ENCODE results near the gene TENM4.

The TENM4 gene

GRCh38 chr11:79447038-79447786 is 6.4 kb upstream of the TENM4 start:
- no peak for DNase-seq

- no peak for DNase-seq
Observed at GRCh38 chr11:79444923-79445322, 4.1 kb upstream of the TENM4 start.

DNA sequence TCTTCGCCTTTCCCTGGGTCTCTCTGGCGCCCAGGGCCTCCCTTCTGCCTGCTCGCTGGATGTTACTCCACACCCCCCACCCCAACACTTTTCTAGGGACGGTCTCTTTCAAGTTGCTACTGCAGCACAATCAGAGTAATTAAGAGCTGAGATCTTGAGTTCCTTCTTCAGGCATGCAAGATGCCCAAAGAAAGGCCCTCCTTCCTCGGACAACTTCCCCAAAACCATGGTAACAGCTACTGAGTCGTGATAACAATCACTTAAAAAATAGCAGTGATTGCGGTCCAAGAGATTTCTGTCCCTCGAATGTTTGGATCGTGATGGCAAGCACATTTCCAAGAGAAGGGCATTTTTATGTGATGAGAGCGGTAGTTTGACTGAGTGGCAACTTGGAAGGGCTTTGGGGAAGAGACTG is 638 bp upstream of the TENM4 start:
- no peak for DNase-seq

GRCh38 chr11:79439886-79440570 is 802 bp downstream of the TENM4 start:
- peak; percentile 67 for DNase-seq

DNA sequence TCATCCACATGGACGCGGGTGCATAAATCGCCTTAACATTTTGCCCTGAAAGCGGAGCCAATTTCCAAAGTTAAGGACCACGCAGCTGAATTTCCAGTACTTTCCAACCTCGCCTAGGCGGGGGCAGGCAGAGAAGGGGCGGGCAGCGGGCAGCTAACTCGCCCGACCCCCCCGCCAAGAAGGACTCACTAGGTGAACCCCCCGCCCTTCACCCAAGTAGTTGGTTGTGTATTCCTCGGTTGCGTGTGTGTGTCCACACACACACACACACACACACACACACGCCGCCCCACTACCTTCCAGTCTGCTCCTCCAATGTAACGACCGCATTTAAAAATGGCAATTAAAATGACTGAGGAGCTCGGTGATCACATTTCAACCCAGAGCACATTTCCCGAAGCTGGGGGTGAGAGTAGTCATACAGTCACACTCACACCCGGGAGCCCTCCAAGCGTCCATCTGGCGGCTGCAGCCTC is 1.4 kb downstream of the TENM4 start:
- peak; percentile 36 for DNase-seq

DNA sequence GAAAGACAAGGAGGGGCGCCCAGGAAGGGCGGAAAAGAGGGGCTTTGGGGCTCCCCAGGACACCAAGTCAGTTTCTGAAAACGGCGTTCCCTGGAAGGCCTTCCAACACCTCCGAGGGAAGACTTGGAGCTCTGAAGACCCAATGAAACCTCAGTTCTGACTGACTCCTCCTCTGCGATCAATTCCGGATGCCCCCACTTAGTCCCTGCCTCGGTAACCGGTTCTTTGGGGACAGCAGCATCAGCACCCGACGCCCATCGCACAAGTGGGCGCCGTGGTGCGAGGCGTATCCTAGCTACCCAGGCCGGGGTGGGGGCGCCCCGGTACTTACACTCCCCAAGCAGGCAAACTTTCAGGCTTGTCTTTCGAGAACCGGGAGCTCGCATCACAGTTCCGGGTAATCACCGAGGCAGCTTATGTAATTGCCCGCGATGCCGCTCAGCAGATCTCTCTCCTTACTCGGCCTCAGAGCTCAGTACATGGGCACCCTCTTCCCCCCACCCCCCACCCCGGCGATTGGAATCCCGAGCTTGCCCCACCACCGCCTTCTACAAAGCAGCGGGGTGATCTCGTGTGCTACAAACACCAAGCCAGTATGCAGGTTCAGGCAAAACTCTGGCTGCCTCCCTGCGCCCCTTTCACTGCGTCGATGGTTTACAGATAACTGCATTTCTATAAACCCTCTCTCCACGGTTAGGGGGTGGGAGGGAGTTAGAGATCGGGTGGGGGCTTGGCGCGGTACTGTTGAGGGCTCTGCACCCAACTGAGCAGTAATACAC is 2.0 kb downstream of the TENM4 start:
- peak; percentile 33 for DNase-seq

DNA sequence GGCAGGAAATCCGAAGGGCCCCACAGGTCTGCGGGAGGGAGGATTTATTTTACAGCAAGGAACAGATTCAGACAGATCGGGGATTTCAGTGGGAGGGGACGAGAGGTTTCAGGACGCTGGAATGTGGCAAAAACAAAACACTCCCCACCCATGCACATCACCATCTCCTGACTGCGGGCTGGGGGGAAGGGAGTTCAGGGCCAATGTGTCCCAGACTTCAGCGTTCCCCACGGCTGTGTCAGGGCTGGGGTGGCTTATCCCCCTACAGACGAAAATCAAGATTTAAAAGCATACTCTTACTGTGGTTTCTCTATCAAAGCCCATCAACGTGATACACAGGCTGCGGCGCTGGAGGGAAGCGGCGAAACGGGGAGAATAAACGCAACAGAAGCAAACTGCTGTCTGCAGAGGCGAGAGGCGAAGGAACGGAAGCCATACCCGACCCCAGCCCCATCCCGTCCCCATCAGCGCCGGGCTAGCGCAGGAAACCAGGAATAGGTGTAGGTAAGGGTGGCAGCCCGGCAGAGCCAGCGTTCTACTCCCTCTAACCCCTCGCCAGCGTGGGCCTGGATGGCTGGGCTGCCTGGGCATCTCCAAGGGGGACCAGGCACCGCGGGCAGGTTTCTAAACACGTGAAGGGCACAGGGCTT is 2.7 kb downstream of the TENM4 start:
- DNase-seq, result no peak

- peak; percentile 86 for DNase-seq
Observed at GRCh38 chr11:79437278-79437980, 3.4 kb downstream of the TENM4 start.

GRCh38 chr11:79436919-79437277 is 3.9 kb downstream of the TENM4 start:
- DNase-seq, result no peak

DNA sequence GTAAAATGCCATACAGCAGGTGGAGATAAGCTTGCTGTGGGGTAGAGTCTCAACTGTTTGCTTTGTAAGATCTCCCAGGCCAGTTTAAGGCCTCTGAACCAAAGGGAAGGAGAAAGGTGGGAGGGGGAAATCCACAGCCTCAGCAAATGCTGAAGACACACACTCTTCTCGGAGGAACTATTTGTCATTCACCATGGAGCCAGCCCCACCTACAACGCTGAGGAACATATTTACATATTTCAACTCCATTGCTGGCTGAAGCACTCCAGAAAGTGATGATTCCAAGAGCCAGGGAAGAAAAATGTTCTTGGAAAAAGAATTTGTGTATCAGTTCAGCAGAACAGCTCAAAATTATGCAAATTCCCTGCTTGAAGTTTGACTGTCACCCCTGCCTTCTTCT is 6.5 kb downstream of the TENM4 start:
- no peak for DNase-seq

GRCh38 chr11:79432138-79432537 is 8.7 kb downstream of the TENM4 start:
- no peak for DNase-seq

DNA sequence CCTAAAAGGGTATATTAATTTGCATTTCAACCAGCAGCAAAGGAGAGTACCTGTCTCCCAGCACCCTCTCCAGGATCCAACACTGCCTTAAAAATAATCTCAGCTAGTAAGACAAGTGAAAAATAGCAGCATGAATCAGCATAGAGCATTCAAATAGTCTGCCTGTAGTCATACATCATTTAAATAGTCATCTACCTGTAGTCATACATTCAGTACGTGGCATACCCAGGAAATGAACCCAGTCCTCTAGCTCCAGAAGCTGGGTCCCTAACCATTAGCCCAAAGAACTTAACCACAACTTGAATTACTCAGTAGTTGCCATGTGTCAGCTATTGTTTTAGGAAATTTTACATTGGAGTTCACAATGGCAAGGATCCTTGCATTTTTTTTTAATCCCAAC is 9.3 kb downstream of the TENM4 start:
- no peak for DNase-seq

DNA sequence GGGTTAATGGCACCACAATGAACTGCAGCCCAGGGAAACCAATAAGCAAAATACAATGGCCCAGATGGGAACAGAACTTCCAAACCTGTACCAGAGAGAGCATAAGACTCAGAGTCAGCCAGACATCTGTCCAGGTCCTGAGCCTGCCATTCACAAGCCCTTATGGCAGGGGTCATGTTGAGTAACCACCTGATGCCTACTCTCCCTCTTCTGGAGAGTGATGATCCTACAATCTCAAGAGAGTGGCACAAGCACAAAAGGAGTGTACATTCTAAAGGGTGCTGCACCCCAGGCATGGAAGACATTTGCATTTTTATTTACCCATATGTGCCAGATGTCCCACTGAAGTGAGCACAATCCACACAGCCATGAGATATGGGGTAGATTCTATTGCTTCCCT is 10.6 kb downstream of the TENM4 start:
- no peak for DNase-seq

GRCh38 chr11:79428406-79428805 is 12.4 kb downstream of the TENM4 start:
- DNase-seq, result no peak

DNA sequence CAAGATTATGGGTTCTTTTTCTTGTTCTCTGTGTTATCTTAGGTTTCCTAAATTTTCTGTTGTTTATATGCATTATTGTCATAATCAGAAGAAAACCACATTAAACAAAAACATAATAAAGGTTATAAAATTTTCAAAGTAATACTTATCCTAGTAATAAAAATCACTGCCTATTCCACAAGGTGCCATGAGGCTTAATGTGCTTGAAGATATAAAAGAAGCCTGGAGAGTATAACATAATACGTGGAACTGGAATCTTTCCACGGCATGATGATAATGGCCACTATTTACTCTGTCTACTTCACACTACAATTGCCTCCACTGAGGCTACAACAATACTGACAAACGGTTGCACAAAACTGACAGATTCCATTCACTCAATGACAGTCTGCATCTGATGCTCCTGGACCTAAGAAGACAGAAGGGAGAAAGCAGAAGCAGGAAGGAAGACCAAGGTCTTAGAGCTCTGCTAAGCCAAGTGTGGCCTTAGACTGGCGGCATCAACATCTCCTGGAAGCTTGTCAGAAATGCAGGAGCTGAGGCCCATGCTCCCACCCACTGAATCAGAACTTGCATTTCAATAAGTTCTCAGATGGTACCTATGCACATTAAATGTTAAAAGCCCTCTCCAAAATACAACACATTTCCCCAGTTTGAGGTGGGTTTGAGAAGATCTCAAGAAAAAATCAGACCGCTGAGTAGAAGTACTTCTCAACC is 13.1 kb downstream of the TENM4 start:
- no peak for DNase-seq

DNA sequence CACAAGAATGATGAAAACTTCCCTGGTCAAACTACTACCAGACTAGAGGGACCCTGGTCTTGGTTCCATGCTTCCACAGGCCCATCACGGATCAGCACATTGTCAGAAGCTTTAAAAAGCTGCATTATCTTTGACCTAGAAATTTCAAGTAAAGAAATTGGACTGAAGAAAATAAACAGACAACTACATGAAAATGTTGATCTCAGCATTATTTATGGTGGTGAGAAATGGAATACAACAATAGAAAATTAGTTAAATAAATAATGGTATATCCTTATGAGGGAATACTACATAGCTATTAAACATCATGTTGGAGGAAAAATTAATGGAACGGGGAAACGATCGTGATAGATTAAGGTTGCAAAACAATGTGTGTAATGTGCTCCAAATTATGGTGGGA is 13.7 kb downstream of the TENM4 start:
- no peak for DNase-seq

GRCh38 chr11:79425463-79425862 is 15.4 kb downstream of the TENM4 start:
- no peak for DNase-seq

DNA sequence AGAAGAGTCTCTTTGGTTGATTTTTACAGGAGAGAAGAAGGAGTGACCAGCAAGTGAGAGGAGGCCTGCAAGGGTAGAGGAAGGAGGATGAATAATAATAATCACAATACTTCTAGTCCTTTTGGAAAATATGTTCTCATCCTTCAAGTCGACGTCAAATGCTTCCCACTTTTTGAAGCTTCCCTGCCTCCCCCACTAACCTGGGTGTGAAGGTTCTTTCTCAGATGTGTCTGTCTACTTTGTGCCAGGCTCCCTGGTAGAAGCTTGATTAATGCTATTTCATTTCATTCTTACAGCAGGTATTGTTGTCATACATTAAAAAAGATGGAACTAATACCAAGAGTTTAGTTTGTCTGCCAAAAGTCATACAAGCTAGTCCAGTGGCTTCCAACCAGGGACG is 17.1 kb downstream of the TENM4 start:
- no peak for DNase-seq

GRCh38 chr11:79422866-79423265 is 18.0 kb downstream of the TENM4 start:
- no peak for DNase-seq

DNA sequence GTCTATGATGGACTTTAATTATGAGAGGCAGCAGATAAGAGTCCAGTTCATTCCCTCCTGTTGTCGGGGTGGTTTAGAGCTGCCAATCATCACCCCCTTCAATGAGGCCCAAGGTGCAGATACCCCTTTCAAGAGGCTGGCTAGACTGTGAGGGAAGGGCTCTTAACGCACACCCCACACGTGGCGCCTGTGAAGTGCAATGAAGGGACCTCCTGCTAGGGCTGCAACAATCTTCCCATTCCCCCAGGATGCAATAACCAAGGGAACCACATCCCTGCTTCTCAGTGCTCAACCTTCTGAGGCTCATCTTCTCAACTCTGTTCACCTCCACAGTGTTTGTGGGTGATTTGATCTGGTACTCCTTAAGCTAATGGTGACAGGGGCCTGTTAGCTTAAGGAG is 19.0 kb downstream of the TENM4 start:
- DNase-seq, result no peak

- DNase-seq, result peak; percentile 42
Observed at GRCh38 chr11:79419120-79419519, 21.7 kb downstream of the TENM4 start.

- DNase-seq, result no peak
Observed at GRCh38 chr11:79418241-79418640, 22.6 kb downstream of the TENM4 start.
